H1 (cell line): ENCODE data around the gene DIP2C. TPM values are rescaled to one million over a fixed set of nuclear protein-coding genes. Genes with fewer than 3 reads are reported as not detected.

Source experiments
- CTCF ChIA-PET: fragments of 300-600 bp; sonication (Branson Sonifier 250); formaldehyde crosslinking; loops from one replicate; lab custom pipeline; 2021; ENCODE audit not compliant: partially characterized antibody; lab: Charles Lee
- POLR2A ChIA-PET: fragments of 300-600 bp; sonication (Branson Sonifier 250); formaldehyde crosslinking; loops from one replicate; lab custom pipeline; 2021; ENCODE audit warnings: inconsistent platforms; ENCODE audit not compliant: partially characterized antibody; lab: Charles Lee
- DNase-seq, 2 experiments: peaks; one replicate each; pipeline versions ENCODE4 v3.0.0 to v3.0.0-alpha.2; 2010 to 2022; ENCODE audit warnings: low spot score in 2 of 2, low read depth in 1 of 2, mixed read lengths in 1 of 2
- FAIRE-seq: peaks from 2 replicates; lab custom pipeline; 2011; peaks lifted over from hg19 to GRCh38; lab: Jason Lieb, UNC
- H2AFZ ChIP-seq: 2 replicates; pipeline ENCODE4 v1.8.1; 2012; ENCODE audit warnings: low read length, inconsistent platforms
- H2AK5ac ChIP-seq: 2 replicates; pipeline ENCODE4 v1.6.1; 2013; ENCODE audit warnings: low read depth, low read length
- H2BK120ac ChIP-seq: replicated peaks from 2 replicates; pipeline ENCODE3; 2013; ENCODE audit warnings: low read depth, low read length, inconsistent platforms
- H2BK12ac ChIP-seq: 2 replicates; pipeline ENCODE4 v1.6.1; 2013; ENCODE audit warnings: low read depth, low read length
- H2BK15ac ChIP-seq: 2 replicates; pipeline ENCODE4 v1.6.1; 2013; ENCODE audit warnings: low read length
- H2BK20ac ChIP-seq: 2 replicates; pipeline ENCODE4 v1.6.1; 2013; ENCODE audit warnings: low read length
- H2BK5ac ChIP-seq: 2 replicates; pipeline ENCODE4 v1.6.1; 2013; ENCODE audit warnings: low read depth, low read length
- H3K14ac ChIP-seq: 2 replicates; pipeline ENCODE4 v1.6.1; 2013; ENCODE audit warnings: inconsistent platforms; ENCODE audit not compliant: insufficient read length
- H3K18ac ChIP-seq: 2 replicates; pipeline ENCODE4 v1.6.1; 2013; ENCODE audit warnings: low read length; ENCODE audit errors: extremely low read depth
- H3K23ac ChIP-seq: 2 replicates; pipeline ENCODE4 v1.6.1; 2013; ENCODE audit warnings: inconsistent platforms; ENCODE audit not compliant: insufficient read length
- H3K23me2 ChIP-seq: 2 replicates; pipeline ENCODE4 v1.6.1; 2013; ENCODE audit warnings: low read depth, low read length
- H3K27ac ChIP-seq: 2 replicates; pipeline ENCODE4 v1.6.1; 2011; ENCODE audit warnings: low read depth, low read length, inconsistent platforms
- H3K27me3 ChIP-seq, 4 experiments: replicated peaks in 1 of 4; 1 replicate in 1 of 4; 2 replicates in 3 of 4; pipeline versions ENCODE4 v1.6.1 to v1.8.1; 2011 to 2013; ENCODE audit warnings: low read length in 3 of 4, mild to moderate bottlenecking in 3 of 4, inconsistent platforms in 2 of 4, mixed read lengths in 2 of 4, moderate library complexity in 1 of 4; ENCODE audit not compliant: control insufficient read depth in 3 of 4, insufficient read depth in 3 of 4; ENCODE audit errors: extremely low read depth in 1 of 4
- H3K36me3 ChIP-seq, 4 experiments: 2 replicates each; pipeline versions ENCODE4 v1.6.1 to v1.8.1; 2011 to 2013; ENCODE audit warnings: mild to moderate bottlenecking in 4 of 4, low read length in 3 of 4, moderate library complexity in 2 of 4, control low read depth in 1 of 4, inconsistent platforms in 1 of 4; ENCODE audit not compliant: insufficient read depth in 4 of 4, control insufficient read depth in 2 of 4
- H3K4ac ChIP-seq: replicated peaks from 2 replicates; pipeline ENCODE3; 2013; ENCODE audit warnings: low read length, low read depth, mixed read lengths, inconsistent platforms; ENCODE audit not compliant: insufficient read length
- H3K4me1 ChIP-seq, 4 experiments: replicated peaks in 1 of 4; 1 replicate in 1 of 4; 2 replicates in 3 of 4; pipeline versions ENCODE4 v1.6.1 to v1.8.1; 2011 to 2013; ENCODE audit warnings: low read length in 3 of 4, inconsistent platforms in 2 of 4, mixed read lengths in 1 of 4; ENCODE audit not compliant: insufficient read depth in 4 of 4, control insufficient read depth in 3 of 4
- H3K4me2 ChIP-seq, 2 experiments: 2 replicates each; pipeline versions ENCODE4 v1.6.1 to v1.8.1; 2011 to 2013; ENCODE audit warnings: low read depth in 2 of 2, low read length in 2 of 2, control low read depth in 1 of 2, inconsistent platforms in 1 of 2, mild to moderate bottlenecking in 1 of 2; ENCODE audit not compliant: insufficient read depth in 1 of 2
- H3K4me3 ChIP-seq, 4 experiments: fragments of 200-600, 300-600 bp in 1 of 4; sonication (generic), shearing (Covaris generic), sonication (Bioruptor Twin) in 1 of 4; 2 replicates each; pipeline versions ENCODE4 v1.5.1 to v1.8.1; 2011 to 2016; ENCODE audit warnings: low read length in 4 of 4, low read depth in 3 of 4, control low read depth in 2 of 4, inconsistent platforms in 2 of 4, mild to moderate bottlenecking in 2 of 4, mixed read lengths in 1 of 4, moderate library complexity in 1 of 4; ENCODE audit not compliant: insufficient read depth in 2 of 4; ENCODE audit errors: extremely low read depth in 1 of 4
- H3K56ac ChIP-seq: replicated peaks from 2 replicates; pipeline ENCODE3; 2013; ENCODE audit warnings: low read depth, mild to moderate bottlenecking, mixed read lengths, low read length, inconsistent platforms; ENCODE audit not compliant: insufficient read length
- H3K79me1 ChIP-seq: 2 replicates; pipeline ENCODE4 v1.6.1; 2013; ENCODE audit warnings: low read depth, low read length, control low read depth
- H3K79me2 ChIP-seq, 2 experiments: 2 replicates each; pipeline versions ENCODE4 v1.6.1 to v1.8.1; 2012 to 2013; ENCODE audit warnings: low read length in 2 of 2, mild to moderate bottlenecking in 2 of 2, inconsistent platforms in 1 of 2; ENCODE audit not compliant: insufficient read depth in 2 of 2, control insufficient read depth in 1 of 2
- H3K9ac ChIP-seq, 4 experiments: replicated peaks in 1 of 4; 1 replicate in 1 of 4; 2 replicates in 3 of 4; pipeline versions ENCODE4 v1.6.1 to v1.8.1; 2011 to 2013; ENCODE audit warnings: low read depth in 3 of 4, low read length in 3 of 4, control low read depth in 2 of 4, mild to moderate bottlenecking in 2 of 4, moderate library complexity in 2 of 4, inconsistent platforms in 1 of 4; ENCODE audit errors: extremely low read depth in 1 of 4
- H3K9me3 ChIP-seq, 2 experiments: 2 replicates each; pipeline versions ENCODE4 v1.6.1 to v1.8.1; 2012 to 2013; ENCODE audit warnings: mild to moderate bottlenecking in 2 of 2, moderate library complexity in 2 of 2, control low read depth in 1 of 2, inconsistent platforms in 1 of 2, low read depth in 1 of 2, low read length in 1 of 2, mixed read lengths in 1 of 2; ENCODE audit not compliant: insufficient read depth in 2 of 2
- H4K20me1 ChIP-seq, 2 experiments: replicated peaks in 1 of 2; 2 replicates each; pipeline versions ENCODE3 to v1.8.1; 2011 to 2013; ENCODE audit warnings: inconsistent platforms in 2 of 2, low read length in 2 of 2, mild to moderate bottlenecking in 1 of 2; ENCODE audit not compliant: insufficient read depth in 2 of 2, control insufficient read depth in 1 of 2
- H4K5ac ChIP-seq: 2 replicates; pipeline ENCODE4 v1.6.1; 2013; ENCODE audit warnings: low read length, low read depth, mixed read lengths, inconsistent platforms; ENCODE audit not compliant: insufficient read length
- H4K8ac ChIP-seq: 2 replicates; pipeline ENCODE4 v1.8.0; 2013; ENCODE audit warnings: mild to moderate bottlenecking, moderate library complexity, low read length, inconsistent platforms; ENCODE audit not compliant: insufficient read depth; ENCODE audit errors: extremely low read depth
- H4K91ac ChIP-seq: replicated peaks from 2 replicates; pipeline ENCODE3; 2013; ENCODE audit warnings: low read length, mixed read lengths, inconsistent platforms; ENCODE audit not compliant: insufficient read length
- SP2 ChIP-seq: IDR thresholded peaks from 2 replicates; pipeline ENCODE4 v1.6.1; 2012; ENCODE audit warnings: mild to moderate bottlenecking, low read length, inconsistent platforms
- TAF1 ChIP-seq: IDR thresholded peaks from 2 replicates; pipeline ENCODE4 v1.6.1; 2011; ENCODE audit warnings: mild to moderate bottlenecking, low read depth, low read length
- WGBS, 2 experiments: shearing (Covaris generic) in 1 of 2; methylation state at CpG; one replicate each; pipeline versions ENCODE4 v1.1.6 to v1.1.7; 2013 to 2015; ENCODE audit warnings: low lambda C conversion rate in 2 of 2, mixed read lengths in 2 of 2, inconsistent platforms in 1 of 2, low coverage in 1 of 2, missing lambda C conversion rate in 1 of 2; ENCODE audit not compliant: insufficient replicate concordance in 2 of 2, insufficient coverage in 1 of 2, insufficient read length in 1 of 2; ENCODE audit errors: extremely low coverage in 1 of 2, missing lambda C conversion rate in 1 of 2; 5-methylcytosine and 5-hydroxymethylcytosine counted together
- polyA plus RNA-seq, 7 experiments: library from polyadenylated mRNA; depleted of rRNA in 3 of 7; stranded (reverse) in 5 of 7; unstranded in 2 of 7; fragments of >200 nt in 5 of 7; fragments of 200-250 nt in 2 of 7; gene quantifications; 1 replicate in 5 of 7; 2 replicates in 1 of 7; 4 replicates in 1 of 7; pipeline versions ENCODE4 v1.2.1 to v1.2.3, GENCODE V29; 2011 to 2013; ENCODE audit warnings: missing spikeins in 2 of 7, mixed read lengths in 2 of 7
- total RNA-seq: library from RNA; stranded (reverse); fragmentation: NEBNext Ultra II Directional; extraction: Animal tissue kit (Norgen Biotek cat#: 25700); gene quantifications from 2 replicates; pipeline ENCODE4 v1.2.1, GENCODE V29; 2021

Gene DIP2C
- total and polyA plus RNA-seq, 2 of the 8 experiments (the other 6 are each of a cell fraction or from before 2014, with no cell fraction given) = 3.8 to 9.3 TPM

DNA sequence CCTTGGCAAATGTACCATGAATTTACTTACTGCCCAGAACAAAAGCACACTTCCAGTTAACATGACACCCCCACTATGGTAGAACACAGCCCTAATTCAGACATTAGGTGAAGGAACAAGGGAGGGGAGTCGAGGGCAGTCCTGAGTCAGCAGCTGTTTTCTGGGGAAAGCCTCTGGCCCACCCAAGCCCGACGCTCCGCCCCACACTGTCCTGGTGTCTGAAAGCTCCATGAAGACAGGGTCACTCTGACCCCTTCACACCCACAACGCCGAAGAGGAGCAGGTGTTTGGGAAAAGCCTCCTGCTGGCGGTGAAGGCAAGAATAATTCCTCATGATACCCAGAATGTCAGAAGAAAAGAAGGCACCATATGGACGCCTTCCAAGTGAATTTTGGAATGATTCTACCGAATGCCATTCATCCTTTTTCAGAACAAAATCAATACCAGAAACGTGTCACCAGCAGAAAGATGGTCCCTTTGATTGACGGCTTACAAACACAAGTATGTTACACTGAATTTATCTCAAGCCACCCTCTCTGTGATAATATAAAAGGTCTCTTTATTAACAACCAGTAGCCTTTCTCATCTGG, 172.1 kb downstream of the DIP2C start:
- H2BK15ac ChIP-seq = no peak overlapping the region
- H3K4me1 ChIP-seq = no peaks in the 10 kb centered on the region; a peak in 2 of 7 replicates
- no peak overlapping the region for H2BK12ac ChIP-seq
- H2BK120ac ChIP-seq = no peak overlapping the region
- no peak overlapping the region for H3K4ac ChIP-seq
- WGBS, 2 experiments = 92% methylated on average over 11 of the region's 11 CpGs; no CpG with 5 or more reads in 1 of the 2 experiments
- no peaks in the 10 kb centered on the region for H3K79me2 ChIP-seq
- H2AFZ ChIP-seq = no peak overlapping the region
- CTCF ChIA-PET = interaction anchor here (0.6 to 1.8 kb wide), 4 partner anchors 10 to 19 kb away, joined by 3 to 8 read pairs (median 3); no protein-coding TSS in a partner anchor
- no peaks in the 10 kb centered on the region for H3K36me3 ChIP-seq
- H3K18ac ChIP-seq = no peak overlapping the region
- H4K8ac ChIP-seq = no peak overlapping the region
- no peak overlapping the region for H3K4me2 ChIP-seq
- no peak overlapping the region for H3K9ac ChIP-seq
- no peak overlapping the region for H3K27ac ChIP-seq
- H3K14ac ChIP-seq = no peak overlapping the region
- no peak overlapping the region for H3K56ac ChIP-seq
- H3K23ac ChIP-seq = no peak overlapping the region
- H3K4me3 ChIP-seq = no peak overlapping the region
- no peak overlapping the region for H2BK20ac ChIP-seq
- DNase-seq = no peak
- H3K9me3 ChIP-seq = no peaks in the 10 kb centered on the region
- no peaks in the 10 kb centered on the region for H3K23me2 ChIP-seq
- H3K27me3 ChIP-seq = no peaks in the 10 kb centered on the region
- no peak for FAIRE-seq
- H4K20me1 ChIP-seq = peaks cover 2 to 8% of the 10 kb centered on the region in 2 experiments
- H2AK5ac ChIP-seq = no peak overlapping the region
- H4K5ac ChIP-seq = no peak overlapping the region
- POLR2A ChIA-PET = no interaction called here
- H2BK5ac ChIP-seq = no peak overlapping the region
- TF ChIP-seq SP2 (no peak), TAF1 (no peak)
- TF ChIP-seq, all 59 proteins: peak for 0
- peaks cover 3% of the 10 kb centered on the region; the same call in 1 of the 2 replicates for H3K79me1 ChIP-seq
- H4K91ac ChIP-seq = no peak overlapping the region
